Loucy (cell line): Measurements from ENCODE around the gene SLC25A13.
A peak's percentile ranks its signal among the peaks of the same experiment; 100 is the strongest.

Experiments
- H2AFZ ChIP-seq: fragments of 200-600 bp; sonication (generic); 2 replicates; pipeline ENCODE4 v1.6.0; 2016; ENCODE audit warnings: antibody characterized with exemption, mild to moderate bottlenecking, low read length, moderate library complexity
- H3F3A ChIP-seq: fragments of 200-600 bp; 2 replicates; pipeline ENCODE4 v1.6.0; 2016; ENCODE audit warnings: antibody characterized with exemption, low read depth, mild to moderate bottlenecking
- H3K27me3 ChIP-seq: fragments of 200-600 bp; sonication (generic); 2 replicates; pipeline ENCODE4 v1.6.1; 2014; ENCODE audit warnings: low read length, mild to moderate bottlenecking; ENCODE audit not compliant: insufficient read depth, poor library complexity, severe bottlenecking
- H3K36me3 ChIP-seq: fragments of 200-600 bp; sonication (generic); 2 replicates; pipeline ENCODE4 v1.6.1; 2016; ENCODE audit warnings: low read length; ENCODE audit not compliant: insufficient read depth
- H3K4me1 ChIP-seq: fragments of 200-600 bp; sonication (generic); 2 replicates; pipeline ENCODE4 v1.5.1; 2014; ENCODE audit warnings: low read length, mild to moderate bottlenecking; ENCODE audit not compliant: insufficient read depth, poor library complexity, severe bottlenecking
- H3K4me2 ChIP-seq: fragments of 200-600 bp; sonication (generic); 2 replicates; pipeline ENCODE4 v1.6.0; 2014; ENCODE audit warnings: antibody characterized with exemption, low read length, low read depth, mild to moderate bottlenecking; ENCODE audit not compliant: poor library complexity, severe bottlenecking
- H3K4me3 ChIP-seq: fragments of 200-600 bp; sonication (generic); 2 replicates; pipeline ENCODE4 v1.5.1; 2014; ENCODE audit warnings: low read length, mild to moderate bottlenecking, mixed read lengths; ENCODE audit not compliant: poor library complexity, severe bottlenecking
- H3K79me2 ChIP-seq: fragments of 200-600 bp; sonication (generic); 2 replicates; pipeline ENCODE4 v1.6.1; 2014; ENCODE audit warnings: low read length; ENCODE audit not compliant: insufficient read depth
- H3K9ac ChIP-seq: fragments of 200-600 bp; sonication (generic); 2 replicates; pipeline ENCODE4 v1.6.0; 2014; ENCODE audit warnings: mild to moderate bottlenecking, low read depth, low read length, moderate library complexity; ENCODE audit not compliant: poor library complexity, severe bottlenecking
- H3K9me2 ChIP-seq: fragments of 200-600 bp; sonication (generic); replicated peaks from 2 replicates; pipeline ENCODE4 v1.6.1; 2016; ENCODE audit warnings: low read depth, low read length, mixed read lengths
- H3K9me3 ChIP-seq: fragments of 200-600 bp; sonication (generic); 2 replicates; pipeline ENCODE4 v1.6.1; 2014; ENCODE audit warnings: mild to moderate bottlenecking, antibody characterized with exemption, low read length, low read depth; ENCODE audit not compliant: insufficient read depth
- H4K20me1 ChIP-seq: fragments of 200-600 bp; sonication (generic); 2 replicates; pipeline ENCODE4 v1.6.0; 2014; ENCODE audit warnings: antibody characterized with exemption, low read length, mild to moderate bottlenecking; ENCODE audit not compliant: insufficient read depth, poor library complexity, severe bottlenecking
- EZH2phosphoT487 ChIP-seq: fragments of 200-600 bp; IDR thresholded peaks from 2 replicates; pipeline ENCODE4 v1.6.1; 2018; ENCODE audit warnings: antibody characterized with exemption, mild to moderate bottlenecking, moderate library complexity, borderline replicate concordance
- TF ChIP-seq, protein P1 (sequence below): fragments of 200-600 bp; sonication (generic); conservative IDR thresholded peaks from 2 replicates; pipeline ENCODE4 v1.5.1; 2014; ENCODE audit warnings: mild to moderate bottlenecking, antibody characterized with exemption, low read length

SLC25A13 gene

DNA sequence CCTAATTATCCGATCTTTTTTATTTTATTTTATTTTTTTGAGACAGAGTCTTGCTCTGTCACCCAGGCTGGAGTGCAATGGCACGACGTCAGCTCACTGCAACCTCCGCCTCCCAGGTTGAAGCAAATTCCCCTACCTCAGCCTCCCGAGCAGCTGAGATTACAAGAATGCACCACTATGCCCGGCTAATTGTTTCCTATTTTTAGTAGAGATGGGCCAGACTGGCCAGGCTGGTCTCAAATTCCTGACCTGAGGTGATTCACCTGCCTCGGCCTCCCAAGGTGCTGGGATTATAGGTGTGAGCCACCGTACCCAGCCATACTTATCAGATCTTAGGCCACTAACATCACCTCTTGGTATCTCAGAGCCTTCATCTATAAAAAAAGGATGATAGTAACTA lies 4.9 kb downstream of the SLC25A13 start:
- no peak overlapping the region for H3K9ac ChIP-seq
- H2AFZ ChIP-seq: no peak overlapping the region
- TF ChIP-seq, protein P1, sequence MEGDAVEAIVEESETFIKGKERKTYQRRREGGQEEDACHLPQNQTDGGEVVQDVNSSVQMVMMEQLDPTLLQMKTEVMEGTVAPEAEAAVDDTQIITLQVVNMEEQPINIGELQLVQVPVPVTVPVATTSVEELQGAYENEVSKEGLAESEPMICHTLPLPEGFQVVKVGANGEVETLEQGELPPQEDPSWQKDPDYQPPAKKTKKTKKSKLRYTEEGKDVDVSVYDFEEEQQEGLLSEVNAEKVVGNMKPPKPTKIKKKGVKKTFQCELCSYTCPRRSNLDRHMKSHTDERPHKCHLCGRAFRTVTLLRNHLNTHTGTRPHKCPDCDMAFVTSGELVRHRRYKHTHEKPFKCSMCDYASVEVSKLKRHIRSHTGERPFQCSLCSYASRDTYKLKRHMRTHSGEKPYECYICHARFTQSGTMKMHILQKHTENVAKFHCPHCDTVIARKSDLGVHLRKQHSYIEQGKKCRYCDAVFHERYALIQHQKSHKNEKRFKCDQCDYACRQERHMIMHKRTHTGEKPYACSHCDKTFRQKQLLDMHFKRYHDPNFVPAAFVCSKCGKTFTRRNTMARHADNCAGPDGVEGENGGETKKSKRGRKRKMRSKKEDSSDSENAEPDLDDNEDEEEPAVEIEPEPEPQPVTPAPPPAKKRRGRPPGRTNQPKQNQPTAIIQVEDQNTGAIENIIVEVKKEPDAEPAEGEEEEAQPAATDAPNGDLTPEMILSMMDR: no peak
- TF ChIP-seq EZH2phosphoT487: no peak
- no peak overlapping the region for H3K4me2 ChIP-seq
- H3K4me1 ChIP-seq: peaks cover 68% of the 10 kb centered on the region
- H3K79me2 ChIP-seq: peaks cover 88% of the 10 kb centered on the region
- H4K20me1 ChIP-seq: peaks cover 28% of the 10 kb centered on the region
- no peaks in the 10 kb centered on the region for H3F3A ChIP-seq
- no peaks in the 10 kb centered on the region for H3K27me3 ChIP-seq
- H3K36me3 ChIP-seq: no peaks in the 10 kb centered on the region
- no peak overlapping the region for H3K4me3 ChIP-seq
- H3K9me3 ChIP-seq: no peaks in the 10 kb centered on the region
- no peaks in the 10 kb centered on the region for H3K9me2 ChIP-seq

DNA sequence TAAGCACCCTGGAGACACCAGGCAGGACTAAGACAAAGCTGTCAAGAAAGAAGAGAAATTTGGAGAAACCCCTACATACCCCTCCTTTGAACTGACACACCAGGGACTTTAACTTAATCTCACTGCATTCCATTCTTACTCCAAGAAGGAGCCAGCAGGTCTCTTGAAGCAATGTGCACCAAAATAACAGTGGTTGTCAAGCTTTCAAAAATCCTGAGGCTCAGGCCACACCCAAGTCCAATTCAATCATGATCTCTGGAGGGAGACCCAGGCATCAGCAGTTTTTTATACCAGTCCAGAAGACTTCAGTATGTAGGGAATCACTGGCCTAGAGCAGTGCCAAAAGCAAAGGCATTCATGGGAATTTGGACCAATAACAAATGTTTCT lies 6.8 kb downstream of the SLC25A13 start:
- Histone ChIP-seq H3K9me3 (no peaks in the 10 kb centered on the region), H3K4me1 (peaks cover 69% of the 10 kb centered on the region)

DNA sequence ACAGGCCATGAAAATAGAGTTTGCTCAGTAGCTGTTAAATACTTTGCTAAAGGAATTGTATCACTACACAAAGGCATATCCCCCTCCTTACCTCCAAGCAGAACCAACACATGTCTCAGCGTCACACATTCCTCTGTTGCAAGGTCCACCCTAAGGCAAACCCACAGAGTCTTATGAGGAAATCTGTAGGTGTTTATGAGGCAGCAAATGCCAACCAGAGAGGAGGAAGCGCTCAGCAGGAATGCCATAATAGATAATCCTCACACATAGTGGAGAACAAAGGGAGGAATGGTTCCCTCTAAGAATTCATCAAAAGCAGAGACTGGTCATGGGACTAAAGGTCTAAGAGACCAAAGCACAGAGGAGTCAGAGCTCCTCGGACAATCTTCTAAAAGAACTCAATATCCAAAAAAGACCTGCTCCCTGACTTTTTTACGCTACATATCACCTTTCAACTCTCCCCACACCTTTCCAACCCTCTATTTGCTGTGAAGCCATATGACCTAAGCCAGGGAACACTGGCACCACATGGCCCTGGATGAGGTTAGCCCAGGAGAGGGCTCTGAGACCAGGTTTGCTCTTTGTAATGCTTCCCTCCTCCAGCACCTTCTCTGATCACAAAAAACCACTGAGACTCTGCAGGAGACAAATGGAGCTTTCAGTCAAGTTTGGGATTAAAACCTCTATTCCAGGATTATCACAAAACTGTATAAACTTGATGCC lies 7.3 kb downstream of the SLC25A13 start:
- H2AFZ ChIP-seq: no peak overlapping the region
- no peaks in the 10 kb centered on the region for H3K9me3 ChIP-seq
- no peaks in the 10 kb centered on the region for H3K9me2 ChIP-seq
- H4K20me1 ChIP-seq: peaks cover 40% of the 10 kb centered on the region
- no peak overlapping the region for H3K4me3 ChIP-seq
- no peak overlapping the region for H3K9ac ChIP-seq
- no peaks in the 10 kb centered on the region for H3F3A ChIP-seq
- peaks cover 68% of the 10 kb centered on the region for H3K4me1 ChIP-seq
- TF ChIP-seq, protein P1: no peak
- no peak for TF ChIP-seq EZH2phosphoT487
- H3K36me3 ChIP-seq: no peaks in the 10 kb centered on the region
- H3K27me3 ChIP-seq: no peaks in the 10 kb centered on the region
- H3K4me2 ChIP-seq: peak overlapping the region; percentile 43
- H3K79me2 ChIP-seq: peaks cover 83% of the 10 kb centered on the region

More for the DNA sequence above, 6.8 kb downstream of the SLC25A13 start:
- no peaks in the 10 kb centered on the region for H3K36me3 ChIP-seq
- H3K4me3 ChIP-seq: no peak overlapping the region
- no peak overlapping the region for H2AFZ ChIP-seq
- peaks cover 40% of the 10 kb centered on the region for H4K20me1 ChIP-seq
- no peaks in the 10 kb centered on the region for H3F3A ChIP-seq
- peak overlapping the region; percentile 43 for H3K4me2 ChIP-seq
- no peak overlapping the region for H3K9ac ChIP-seq
- peaks cover 84% of the 10 kb centered on the region for H3K79me2 ChIP-seq
- no peaks in the 10 kb centered on the region for H3K9me2 ChIP-seq
- H3K27me3 ChIP-seq: no peaks in the 10 kb centered on the region
- TF ChIP-seq, protein P1: no peak
- TF ChIP-seq EZH2phosphoT487: no peak
